Uterus (tissue), 4 donors: ENCODE data around the gene TAP1. TPM values are rescaled to one million over a fixed set of nuclear protein-coding genes. Genes with fewer than 3 reads are reported as not detected.

ENCODE experiments used
- DNase-seq, 2 donors: peaks; one replicate each; pipeline ENCODE4 v3.0.0-alpha.2; 2019 to 2020
- H3K27ac ChIP-seq, 2 donors: fragments of 200-600 bp; sonication (generic); 1 replicate in 1 of 2; 2 replicates in 1 of 2; pipeline ENCODE4 v1.5.1; 2016 to 2018
- H3K27me3 ChIP-seq, 2 donors: fragments of 200-600 bp; sonication (generic); one replicate each; pipeline ENCODE4 v1.5.1; 2018 to 2019; ENCODE audit warnings: control low read depth in 1 of 2
- H3K36me3 ChIP-seq, 2 donors: fragments of 200-600 bp; sonication (generic); one replicate each; pipeline ENCODE4 v1.5.1; 2019; ENCODE audit warnings: control low read depth in 1 of 2
- H3K4me1 ChIP-seq, 2 donors: fragments of 200-600 bp; sonication (generic); one replicate each; pipeline ENCODE4 v1.5.1; 2018 to 2019; ENCODE audit warnings: control low read depth in 1 of 2
- H3K4me3 ChIP-seq, 2 donors: fragments of 200-600 bp; sonication (generic); 1 replicate in 1 of 2; 2 replicates in 1 of 2; pipeline ENCODE4 v1.5.1; 2018 to 2019; ENCODE audit warnings: mild to moderate bottlenecking in 1 of 2
- H3K9me3 ChIP-seq, 2 donors: fragments of 200-600 bp; sonication (generic); one replicate each; pipeline ENCODE4 v1.5.1; 2019; ENCODE audit warnings: control low read depth in 1 of 2
- POLR2A ChIP-seq, 2 donors: fragments of 450-650 bp; IDR thresholded peaks; one replicate each; pipeline ENCODE4 v1.6.1; 2016; ENCODE audit warnings: antibody characterized with exemption in 2 of 2, mild to moderate bottlenecking in 1 of 2, moderate library complexity in 1 of 2
- intact Hi-C: fragments of 100-400 bp; cut with DNase I; formaldehyde crosslinking; loops from one replicate; pipeline ENCODE4 v1.15.1; 2023; ENCODE audit warnings: low total_unique reads
- total RNA-seq, 4 donors: library from RNA; depleted of rRNA in 3 of 4; stranded (reverse); fragments of >200 nt in 3 of 4; gene quantifications; one replicate each; pipeline versions ENCODE4 v1.1.0 to v1.2.4, GENCODE V29; 2014 to 2023
- TF ChIP-seq, protein P1 (sequence below), 4 experiments: fragments of 200-600 bp in 2 of 4; fragments of 450-650 bp in 2 of 4; sonication (generic) in 2 of 4; IDR thresholded peaks; one replicate each; pipeline ENCODE4 v1.5.1; 2016 to 2019; ENCODE audit warnings: antibody characterized with exemption in 4 of 4, mild to moderate bottlenecking in 2 of 4, moderate library complexity in 1 of 4
- donor health status: DM: yes; HTN: yes; CAD: no.

TAP1 gene
- total RNA-seq, 4 donors from 2014 or later = 18.2 to 62.2 (median 26.5) TPM

DNA sequence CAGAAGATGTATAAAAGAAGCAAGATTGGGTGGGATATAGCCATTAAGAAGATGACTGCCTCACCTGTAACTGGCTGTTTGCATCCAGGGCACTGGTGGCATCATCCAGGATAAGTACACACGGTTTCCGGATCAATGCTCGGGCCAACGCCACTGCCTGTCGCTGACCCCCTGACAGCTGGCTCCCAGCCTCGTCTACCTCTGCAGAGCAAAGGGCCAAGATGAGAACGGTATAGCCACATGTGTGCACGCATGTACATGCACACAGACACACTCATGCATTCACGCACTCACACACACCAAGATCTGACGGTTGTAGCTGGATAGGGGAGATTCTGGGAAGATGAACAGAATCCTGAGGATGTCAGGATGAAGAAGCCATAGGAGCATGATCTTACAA, 6.5 kb downstream of the TAP1 start:
- no peaks in the 10 kb centered on the region for H3K36me3 ChIP-seq
- intact Hi-C loops = no loop called here
- no peaks in the 10 kb centered on the region for H3K27me3 ChIP-seq
- no peak overlapping the region for H3K27ac ChIP-seq
- H3K9me3 ChIP-seq = no peaks in the 10 kb centered on the region
- DNase-seq = no peak
- TF ChIP-seq, protein P1, sequence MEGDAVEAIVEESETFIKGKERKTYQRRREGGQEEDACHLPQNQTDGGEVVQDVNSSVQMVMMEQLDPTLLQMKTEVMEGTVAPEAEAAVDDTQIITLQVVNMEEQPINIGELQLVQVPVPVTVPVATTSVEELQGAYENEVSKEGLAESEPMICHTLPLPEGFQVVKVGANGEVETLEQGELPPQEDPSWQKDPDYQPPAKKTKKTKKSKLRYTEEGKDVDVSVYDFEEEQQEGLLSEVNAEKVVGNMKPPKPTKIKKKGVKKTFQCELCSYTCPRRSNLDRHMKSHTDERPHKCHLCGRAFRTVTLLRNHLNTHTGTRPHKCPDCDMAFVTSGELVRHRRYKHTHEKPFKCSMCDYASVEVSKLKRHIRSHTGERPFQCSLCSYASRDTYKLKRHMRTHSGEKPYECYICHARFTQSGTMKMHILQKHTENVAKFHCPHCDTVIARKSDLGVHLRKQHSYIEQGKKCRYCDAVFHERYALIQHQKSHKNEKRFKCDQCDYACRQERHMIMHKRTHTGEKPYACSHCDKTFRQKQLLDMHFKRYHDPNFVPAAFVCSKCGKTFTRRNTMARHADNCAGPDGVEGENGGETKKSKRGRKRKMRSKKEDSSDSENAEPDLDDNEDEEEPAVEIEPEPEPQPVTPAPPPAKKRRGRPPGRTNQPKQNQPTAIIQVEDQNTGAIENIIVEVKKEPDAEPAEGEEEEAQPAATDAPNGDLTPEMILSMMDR (IDR thresholded peaks at IDR 0.05) = no peak
- TF ChIP-seq POLR2A (IDR thresholded peaks at IDR 0.05) = no peak
- peaks cover 5 to 9% of the 10 kb centered on the region in 2 donors for H3K4me1 ChIP-seq
- H3K4me3 ChIP-seq = no peak overlapping the region

DNA sequence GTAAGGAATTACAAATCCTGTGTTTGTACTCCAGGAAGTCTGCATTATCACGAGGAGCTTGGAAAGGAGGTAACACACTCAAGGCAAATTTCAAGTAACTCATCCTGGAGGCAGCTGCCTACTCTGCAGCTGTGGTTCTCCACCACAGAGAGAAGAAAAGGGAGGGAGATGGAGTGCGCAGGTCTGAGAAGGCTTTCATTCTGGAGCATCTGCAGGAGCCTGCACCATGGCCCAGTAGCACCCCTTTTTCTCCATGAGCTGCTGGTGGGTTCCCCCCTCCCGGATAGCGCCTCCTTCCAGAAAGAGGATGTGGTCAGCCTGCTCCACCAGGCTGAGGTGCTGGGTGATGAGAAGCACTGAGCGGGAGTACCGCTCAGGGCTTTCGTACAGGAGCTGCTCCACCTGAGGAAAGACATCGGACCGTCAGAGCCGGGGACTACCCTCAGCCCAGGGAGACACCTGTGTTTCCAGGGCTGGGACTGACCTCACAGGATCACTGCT, 8.1 kb downstream of the TAP1 start:
- TF ChIP-seq, protein P1 (IDR thresholded peaks at IDR 0.05) = no peak
- TF ChIP-seq POLR2A (IDR thresholded peaks at IDR 0.05) = no peak
- no peaks in the 10 kb centered on the region for H3K36me3 ChIP-seq
- no peaks in the 10 kb centered on the region for H3K27me3 ChIP-seq
- no peak for DNase-seq
- H3K4me3 ChIP-seq = no peak overlapping the region
- no peaks in the 10 kb centered on the region for H3K4me1 ChIP-seq
- intact Hi-C loops = no loop called here
- no peaks in the 10 kb centered on the region for H3K9me3 ChIP-seq
- H3K27ac ChIP-seq = peak overlapping the region; percentile 90 to 96

DNA sequence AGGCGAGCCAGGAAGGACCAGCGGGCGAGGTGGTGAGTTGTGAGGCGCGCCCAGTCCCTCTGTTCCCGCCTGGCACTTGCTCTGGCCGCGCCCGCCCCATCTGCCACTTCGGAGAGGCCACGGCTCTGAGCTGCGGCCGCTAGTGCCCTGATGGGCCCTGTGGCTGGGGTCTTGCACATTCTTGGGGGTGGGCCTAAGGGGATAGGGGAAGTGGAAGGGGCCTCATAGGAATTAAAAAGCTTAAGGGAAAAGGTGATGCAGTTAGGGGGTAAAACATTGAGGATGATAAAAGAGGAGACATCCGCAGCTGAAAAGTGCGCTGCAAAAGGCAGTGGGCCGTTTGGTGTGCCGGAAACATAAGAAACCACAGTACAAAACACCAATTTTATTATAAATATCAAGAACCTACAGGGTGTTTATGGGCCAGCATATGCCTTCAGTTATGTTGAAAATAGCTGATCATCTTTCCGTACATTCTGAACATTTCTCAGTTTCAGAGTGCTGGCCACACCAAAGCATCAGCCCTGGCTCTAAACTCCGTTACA, 8.6 kb downstream of the TAP1 start:
- Histone ChIP-seq H3K27ac (peak overlapping the region; percentile 90 to 96), H3K9me3 (no peaks in the 10 kb centered on the region), H3K4me1 (no peaks in the 10 kb centered on the region), H3K4me3 (peak overlapping the region; percentile 68 to 72), H3K27me3 (no peaks in the 10 kb centered on the region), H3K36me3 (no peaks in the 10 kb centered on the region)
- intact Hi-C loops = no loop called here
- TF ChIP-seq POLR2A (IDR thresholded peaks at IDR 0.05) = no peak
- TF ChIP-seq, protein P1 (IDR thresholded peaks at IDR 0.05) = no peak
- no peak for DNase-seq

DNA sequence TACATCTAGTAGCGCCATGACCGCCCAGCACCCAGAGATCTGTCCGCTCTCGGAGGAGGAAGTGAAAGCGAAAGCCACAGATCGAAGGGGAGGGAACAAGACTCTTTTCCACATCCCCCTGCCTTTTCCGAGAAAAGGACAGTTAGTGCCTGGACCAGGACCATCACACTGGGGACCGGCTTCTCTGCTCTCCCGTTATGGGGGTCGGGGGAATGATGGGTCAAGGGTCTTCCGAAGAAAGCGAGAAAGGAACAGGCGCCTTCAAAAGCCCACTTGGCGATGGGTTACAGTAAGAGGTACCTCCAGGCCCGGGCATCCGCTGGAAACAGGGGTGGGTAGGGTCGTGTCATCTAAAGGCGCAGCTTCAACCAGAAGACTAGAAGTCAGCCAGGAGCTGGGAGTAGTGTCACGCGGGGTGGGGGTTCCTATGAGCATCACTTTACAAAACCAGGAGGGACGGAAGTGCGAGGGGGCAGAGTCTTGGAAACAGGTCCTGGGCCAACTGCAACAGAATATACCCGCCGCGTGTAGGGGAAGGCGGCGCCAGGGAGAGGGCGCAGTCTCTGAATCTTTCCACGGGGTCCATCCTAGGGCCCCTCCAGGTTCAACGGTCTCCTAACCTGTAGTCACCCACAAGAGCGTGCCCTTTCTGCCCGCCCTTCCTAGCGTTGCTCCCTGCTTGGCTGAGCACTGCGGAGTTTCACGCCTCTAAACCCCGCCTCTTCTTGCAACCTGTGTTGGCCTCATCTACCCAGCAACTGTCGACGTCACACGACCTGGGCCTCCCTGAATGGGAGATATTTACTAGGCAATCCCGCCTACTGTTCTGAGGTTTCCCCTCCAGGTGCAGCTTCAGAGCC, 9.3 kb downstream of the TAP1 start, which contains the start of gene PSMB8:
TSS of gene PSMB8 (minus strand) at position 69 of the 860 bp plus-strand sequence. CDS start at position 18, 51 bp downstream.
- Histone ChIP-seq H3K4me3 (peak within 1 kb of the TSS; percentile 68 to 72), H3K36me3 (no peaks in the 10 kb centered on the region), H3K4me1 (no peaks in the 10 kb centered on the region), H3K9me3 (no peaks in the 10 kb centered on the region), H3K27me3 (no peaks in the 10 kb centered on the region), H3K27ac (peak within 1 kb of the TSS; percentile 90 to 96)
- TF ChIP-seq, protein P1 (IDR thresholded peaks at IDR 0.05) = peak in 3 of 4 experiments; percentile 16 to 42 (median 38)
- TF ChIP-seq POLR2A (IDR thresholded peaks at IDR 0.05) = peak; percentile 89 to 98
- intact Hi-C loops = no loop called here
- peak; percentile 96 to 98 for DNase-seq
